ENCODE results near the gene TFEB. TPM values are rescaled to one million over a fixed set of nuclear protein-coding genes. Genes with fewer than 3 reads are reported as not detected.

The TFEB gene
- total RNA-seq, 1 donor from 2014 or later: 6.2 TPM

DNA sequence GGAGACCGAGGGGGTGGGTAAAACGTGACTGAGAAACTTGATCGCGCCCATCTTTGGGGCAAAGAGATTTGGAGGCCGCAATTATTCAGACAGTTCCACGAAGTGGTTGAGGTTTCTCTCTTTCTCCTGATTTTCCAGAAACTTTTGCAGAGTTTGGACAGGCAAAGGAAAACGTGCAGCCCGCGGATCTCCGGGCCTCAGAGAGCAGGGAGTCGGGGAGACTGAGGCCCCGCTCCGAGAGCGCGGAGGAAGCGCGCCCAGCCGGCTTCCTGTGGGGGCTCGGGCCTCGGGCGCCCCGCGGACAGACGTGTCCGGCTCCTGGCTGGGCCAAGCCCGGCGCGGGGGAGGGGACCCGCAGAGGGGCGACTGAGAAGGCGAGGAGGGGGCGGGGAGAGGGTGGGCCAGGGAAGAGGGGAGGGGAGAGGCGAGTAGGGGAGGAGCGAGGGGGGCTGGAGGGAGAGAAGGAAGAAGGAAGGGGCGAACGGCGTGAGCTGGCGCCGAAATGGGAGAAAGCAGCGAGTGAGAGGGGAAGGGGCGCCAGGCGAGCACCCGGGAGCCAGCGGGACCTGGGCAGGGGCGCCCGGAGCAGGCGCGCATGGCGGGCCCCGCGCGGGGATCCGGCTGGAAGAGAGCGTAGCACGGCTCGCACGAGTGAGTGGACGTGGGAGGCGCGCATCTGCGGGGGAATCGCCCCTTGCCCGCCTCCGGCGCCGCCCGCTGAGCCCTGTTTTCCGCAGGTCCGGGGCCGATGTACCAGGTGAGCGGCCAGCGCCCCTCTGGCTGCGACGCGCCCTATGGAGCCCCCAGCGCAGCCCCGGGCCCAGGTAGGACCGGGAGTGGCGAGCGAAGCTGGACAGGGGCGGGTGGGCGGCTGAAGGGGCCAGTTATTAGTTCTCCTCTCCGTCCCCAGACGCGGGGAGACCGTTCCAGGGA lies 97.1 kb downstream of the TFEB start, which contains the start of gene MDFI:
Gene MDFI (plus strand): TSS at position 467 of the 933 bp plus-strand sequence. CDS start 282 bp downstream, at position 749.
- Mint-ChIP-seq H3K36me3 (peaks cover 10% of the 10 kb centered on the region), H3K9me3 (no peaks in the 10 kb centered on the region), H3K27me3 (peaks cover 48% of the 10 kb centered on the region)

DNA sequence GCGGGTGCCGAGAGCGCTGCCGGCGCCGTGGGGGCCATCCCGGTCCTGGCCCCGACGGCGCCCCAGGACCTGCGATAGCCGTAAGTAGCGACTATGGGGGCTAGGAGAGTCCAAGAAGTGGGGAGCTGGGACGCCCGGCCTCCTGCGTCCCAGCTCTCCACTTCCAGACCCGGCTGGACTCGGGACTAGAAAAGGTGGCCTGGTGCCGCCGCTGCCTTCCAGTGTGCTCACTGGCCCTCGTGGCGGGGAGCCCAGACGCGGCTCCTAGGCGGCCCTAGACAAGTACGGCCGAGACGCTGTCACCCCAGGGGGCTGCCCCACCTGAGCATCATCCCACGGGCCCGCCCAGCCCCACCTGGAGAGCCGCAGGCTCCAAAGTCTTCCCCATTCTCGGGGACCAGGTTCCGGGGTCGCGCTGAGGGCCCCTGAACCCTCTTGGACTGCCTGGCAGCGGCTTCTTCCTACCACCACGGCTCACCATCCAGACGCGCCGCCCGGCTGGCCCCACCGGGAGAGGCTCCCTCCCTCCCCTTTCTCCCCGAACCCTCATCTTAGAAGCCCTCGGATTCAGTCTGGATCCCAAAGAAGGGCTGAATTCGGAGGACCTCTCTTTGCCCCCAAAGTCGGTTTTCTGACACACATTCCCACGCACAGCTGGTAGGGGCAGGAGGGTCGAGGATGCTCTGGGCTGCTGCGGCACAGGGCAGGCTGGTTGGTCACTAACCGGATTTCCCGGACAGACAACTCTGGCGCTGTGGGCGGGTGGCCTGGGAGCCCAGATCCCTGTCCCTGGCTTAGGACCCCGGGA lies 98.0 kb downstream of the TFEB start:
- TF ChIP-seq, protein P1, sequence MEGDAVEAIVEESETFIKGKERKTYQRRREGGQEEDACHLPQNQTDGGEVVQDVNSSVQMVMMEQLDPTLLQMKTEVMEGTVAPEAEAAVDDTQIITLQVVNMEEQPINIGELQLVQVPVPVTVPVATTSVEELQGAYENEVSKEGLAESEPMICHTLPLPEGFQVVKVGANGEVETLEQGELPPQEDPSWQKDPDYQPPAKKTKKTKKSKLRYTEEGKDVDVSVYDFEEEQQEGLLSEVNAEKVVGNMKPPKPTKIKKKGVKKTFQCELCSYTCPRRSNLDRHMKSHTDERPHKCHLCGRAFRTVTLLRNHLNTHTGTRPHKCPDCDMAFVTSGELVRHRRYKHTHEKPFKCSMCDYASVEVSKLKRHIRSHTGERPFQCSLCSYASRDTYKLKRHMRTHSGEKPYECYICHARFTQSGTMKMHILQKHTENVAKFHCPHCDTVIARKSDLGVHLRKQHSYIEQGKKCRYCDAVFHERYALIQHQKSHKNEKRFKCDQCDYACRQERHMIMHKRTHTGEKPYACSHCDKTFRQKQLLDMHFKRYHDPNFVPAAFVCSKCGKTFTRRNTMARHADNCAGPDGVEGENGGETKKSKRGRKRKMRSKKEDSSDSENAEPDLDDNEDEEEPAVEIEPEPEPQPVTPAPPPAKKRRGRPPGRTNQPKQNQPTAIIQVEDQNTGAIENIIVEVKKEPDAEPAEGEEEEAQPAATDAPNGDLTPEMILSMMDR (conservative IDR thresholded peaks at IDR 0.05): no peak
- H3K27ac Mint-ChIP-seq: peak overlapping the region; percentile 84
- no peaks in the 10 kb centered on the region for H3K9me3 Mint-ChIP-seq
- peaks cover 6% of the 10 kb centered on the region for H3K36me3 Mint-ChIP-seq
- H3K27me3 Mint-ChIP-seq: peaks cover 56% of the 10 kb centered on the region
- no peak for DNase-seq (ENCODE audit: extremely low spot score, unreplicated experiment)
- H3K4me3 Mint-ChIP-seq: peak overlapping the region; percentile 92
- peaks cover 55% of the 10 kb centered on the region for H3K4me1 Mint-ChIP-seq (ENCODE audit: unreplicated experiment)

More for the DNA sequence above, 97.1 kb downstream of the TFEB start, which contains the start of gene MDFI:
- Mint-ChIP-seq H3K4me3 (peak within 1 kb of the TSS; percentile 92), H3K27ac (peak within 1 kb of the TSS; percentile 91), H3K4me1 (ENCODE audit: unreplicated experiment) (peaks cover 55% of the 10 kb centered on the region)
- DNase-seq (ENCODE audit: extremely low spot score, unreplicated experiment): no peak
- TF ChIP-seq, protein P1 (conservative IDR thresholded peaks at IDR 0.05): no peak

DNA sequence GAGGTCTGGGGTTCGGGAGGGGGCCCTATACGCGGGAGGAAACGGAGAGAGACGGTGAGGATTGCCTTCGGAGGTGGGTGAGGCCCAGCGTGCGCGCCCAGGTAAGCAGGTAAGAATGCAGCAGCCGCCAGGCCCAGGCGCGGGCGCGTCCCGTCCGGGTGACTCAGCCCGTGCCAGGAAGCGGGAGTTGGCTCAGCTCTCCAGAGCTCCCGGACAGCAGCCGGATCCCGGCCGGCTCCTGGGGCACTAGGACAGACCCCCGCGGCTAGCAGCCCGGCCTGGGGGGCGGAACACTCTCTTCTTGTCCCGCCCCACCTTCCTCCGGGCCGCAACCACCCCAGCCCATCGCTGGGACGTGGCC lies 98.6 kb downstream of the TFEB start:
- peaks cover 53% of the 10 kb centered on the region for H3K4me1 Mint-ChIP-seq (ENCODE audit: unreplicated experiment)
- peak overlapping the region; percentile 94 for H3K27ac Mint-ChIP-seq
- DNase-seq (ENCODE audit: extremely low spot score, unreplicated experiment): no peak
- no peaks in the 10 kb centered on the region for H3K9me3 Mint-ChIP-seq
- H3K4me3 Mint-ChIP-seq: peak overlapping the region; percentile 81
- TF ChIP-seq, protein P1 (conservative IDR thresholded peaks at IDR 0.05): no peak
- H3K36me3 Mint-ChIP-seq: peaks cover 5% of the 10 kb centered on the region
- peaks cover 56% of the 10 kb centered on the region for H3K27me3 Mint-ChIP-seq

DNA sequence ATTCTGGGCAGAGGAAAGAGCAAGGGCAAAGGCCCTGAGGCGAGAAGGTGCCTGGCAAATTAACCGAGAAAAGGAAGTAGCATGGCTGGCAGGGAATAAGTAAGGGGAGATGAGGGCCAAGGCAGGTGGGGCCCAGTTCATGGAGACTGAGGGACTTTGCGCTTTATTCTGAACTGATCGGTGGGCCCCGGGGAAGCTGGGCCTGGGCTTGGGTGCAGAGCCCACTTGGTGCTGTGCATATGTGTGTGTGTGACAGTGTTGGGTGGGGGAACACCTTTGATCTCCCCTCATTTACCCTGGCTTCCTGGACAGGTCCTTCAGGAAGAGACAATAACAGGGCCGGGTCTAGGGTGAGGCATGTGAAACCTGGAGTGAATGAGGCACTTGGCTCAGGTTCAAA lies 100.0 kb downstream of the TFEB start:
- H3K27me3 Mint-ChIP-seq: peaks cover 57% of the 10 kb centered on the region
- no peaks in the 10 kb centered on the region for H3K36me3 Mint-ChIP-seq
- H3K4me1 Mint-ChIP-seq (ENCODE audit: unreplicated experiment): peaks cover 54% of the 10 kb centered on the region
- H3K9me3 Mint-ChIP-seq: no peaks in the 10 kb centered on the region
- TF ChIP-seq, protein P1 (conservative IDR thresholded peaks at IDR 0.05): no peak
- peak overlapping the region; percentile 94 for H3K27ac Mint-ChIP-seq
- H3K4me3 Mint-ChIP-seq: peak overlapping the region; percentile 53
- no peak for DNase-seq (ENCODE audit: extremely low spot score, unreplicated experiment)

DNA sequence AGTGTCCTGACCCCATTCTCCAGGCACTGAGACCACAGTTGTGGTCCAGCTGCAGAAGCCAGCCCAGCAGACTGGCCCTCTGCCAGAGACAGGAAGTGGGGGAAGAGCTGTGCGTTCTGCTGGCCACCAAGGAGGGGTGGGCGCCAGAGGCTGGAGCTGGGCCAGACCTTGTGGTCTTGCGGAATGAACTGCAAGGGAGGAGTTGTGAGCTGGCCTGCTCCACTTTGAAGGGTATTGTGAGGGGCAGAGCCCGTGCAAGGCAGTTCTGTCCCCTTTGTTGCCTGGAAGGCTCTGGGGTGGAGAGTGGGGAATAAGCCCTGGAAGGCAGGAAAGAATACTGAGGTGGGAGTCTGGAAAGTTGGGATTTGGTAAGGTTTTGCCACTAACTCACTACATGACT lies 100.8 kb downstream of the TFEB start:
- no peaks in the 10 kb centered on the region for H3K9me3 Mint-ChIP-seq
- peaks cover 48% of the 10 kb centered on the region for H3K4me1 Mint-ChIP-seq (ENCODE audit: unreplicated experiment)
- no peak overlapping the region for H3K27ac Mint-ChIP-seq
- TF ChIP-seq, protein P1 (conservative IDR thresholded peaks at IDR 0.05): no peak
- no peaks in the 10 kb centered on the region for H3K36me3 Mint-ChIP-seq
- H3K27me3 Mint-ChIP-seq: peaks cover 50% of the 10 kb centered on the region
- H3K4me3 Mint-ChIP-seq: peak overlapping the region; percentile 53
- no peak for DNase-seq (ENCODE audit: extremely low spot score, unreplicated experiment)

Other genes with a start within 250 kb of the TFEB start
- gene FOXP4, start 189.2 kb downstream of the TFEB start, total RNA-seq (ENCODE audit: low replicate concordance): 62.2 and 100 TPM in 2 replicates
- 53.9 and 94.5 TPM in 2 replicates for gene MDFI, start 97.1 kb downstream of the TFEB start, total RNA-seq (ENCODE audit: low replicate concordance)
- 3.5 and 56.6 TPM in 2 replicates for gene PGC, start 11.8 kb upstream of the TFEB start, total RNA-seq (ENCODE audit: low replicate concordance)
- 2.2 and 7.0 TPM in 2 replicates for gene FRS3, start 44.3 kb upstream of the TFEB start, total RNA-seq (ENCODE audit: low replicate concordance)
- 2.1 and 2.8 TPM in 2 replicates for gene PRICKLE4, start 45.2 kb upstream of the TFEB start, total RNA-seq (ENCODE audit: low replicate concordance)
- 193 and 203 TPM in 2 replicates for gene TOMM6, start 52.1 kb upstream of the TFEB start, total RNA-seq (ENCODE audit: low replicate concordance)
- gene USP49, start 159.8 kb upstream of the TFEB start, total RNA-seq (ENCODE audit: low replicate concordance): 2.9 and 13.2 TPM in 2 replicates
- 31.8 and 35.7 TPM in 2 replicates for gene MED20, start 185.5 kb upstream of the TFEB start, total RNA-seq (ENCODE audit: low replicate concordance)
- 32.3 and 36.5 TPM in 2 replicates for gene BYSL, start 185.9 kb upstream of the TFEB start, total RNA-seq (ENCODE audit: low replicate concordance)
- gene CCND3, start 206.2 kb upstream of the TFEB start, total RNA-seq (ENCODE audit: low replicate concordance): 60.4 and 172 TPM in 2 replicates

Data from type B pancreatic cell (in vitro differentiated cells).